Activated CD8-positive, alpha-beta memory T cell treated with anti-CD3 and anti-CD28 coated beads for 36 hours (primary cell): ENCODE measurements around the gene VWA1. TPM values are rescaled to one million over a fixed set of nuclear protein-coding genes. Genes with fewer than 3 reads are reported as not detected.
"Not testable (repeated sequence)": the region's sequence is repeated elsewhere in the genome, so short reads cannot be mapped to it uniquely, and the experiment has no call there.

Experiments used
- CTCF ChIA-PET: fragments of 350-600 bp; sonication (Branson Sonifier 250); formaldehyde crosslinking; loops from one replicate; lab custom pipeline; 2021; ENCODE audit warnings: antibody characterized with exemption; lab: Charles Lee
- POLR2A ChIA-PET: fragments of 350-600 bp; sonication (Branson Sonifier 250); formaldehyde crosslinking; loops from one replicate; lab custom pipeline; 2021; ENCODE audit warnings: antibody characterized with exemption; lab: Charles Lee
- total RNA-seq, 2 experiments: library from RNA; stranded (reverse); gene quantifications; one replicate each; pipeline ENCODE4 v1.2.3, GENCODE V29; 2021

VWA1 gene
- total RNA-seq, 2 experiments from 2014 or later = 0.89 to 1.2 TPM

- ChIA-PET CTCF (interaction anchor here (0.6 to 1.7 kb wide), 13 partner anchors 9 to 151 kb away, joined by 3 to 6 read pairs (median 4); partner anchors contain the start of gene CCNL2), POLR2A (no interaction called here)
These were observed 5.8 kb downstream of the VWA1 start for GRCh38 chr1:1441002-1441888.

GRCh38 chr1:1442069-1442770 is 6.7 kb downstream of the VWA1 start:
- CTCF ChIA-PET = interaction anchor here (0.9 to 1.7 kb wide), 4 partner anchors 14 to 60 kb away, joined by 3 to 6 read pairs (median 4); partner anchors contain the start of gene CCNL2
- POLR2A ChIA-PET = no interaction called here

GRCh38 chr1:1446631-1447030 is 11.1 kb downstream of the VWA1 start:
- CTCF ChIA-PET, POLR2A ChIA-PET: not testable (repeated sequence)

DNA sequence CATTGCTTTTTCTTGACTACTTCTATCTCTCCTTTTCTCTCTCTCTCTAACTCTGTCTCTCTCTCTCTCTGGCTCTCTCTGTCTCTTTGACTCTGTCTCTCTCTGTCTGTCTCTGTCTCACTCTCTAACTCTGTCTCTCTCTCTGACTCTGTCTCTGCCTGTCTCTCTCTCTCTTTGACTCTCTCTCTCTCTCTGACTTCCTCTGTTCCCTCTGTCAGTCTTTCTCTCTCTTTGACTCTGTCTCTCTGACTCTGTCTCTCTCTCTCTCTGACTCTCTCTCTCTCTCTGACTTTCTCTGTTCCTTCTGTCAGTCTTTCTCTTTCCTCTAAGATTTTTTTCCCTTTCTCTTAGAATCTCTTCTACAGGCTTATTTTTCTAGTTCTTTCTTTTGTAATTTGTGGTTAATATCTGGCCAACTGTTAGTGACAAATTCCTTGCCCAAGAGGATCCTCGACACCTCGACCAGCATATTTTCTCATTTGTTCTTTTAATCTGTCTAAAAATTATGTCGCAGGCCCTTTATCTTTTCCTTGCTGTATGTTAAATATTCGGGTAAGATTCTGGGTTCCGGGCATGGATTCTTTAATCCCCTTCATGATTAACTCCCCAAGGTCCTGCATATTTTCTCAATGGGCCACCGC is 13.7 kb downstream of the VWA1 start, which contains the start of gene ATAD3C:
Gene ATAD3C, plus strand, starts transcription at position 591 of the 641 bp plus-strand sequence. CDS start 995 bp downstream, outside the sequence.
- CTCF ChIA-PET = interaction anchor here (0.7 kb wide), 1 partner anchor 21 kb away, joined by 4 read pairs; no protein-coding TSS in a partner anchor

GRCh38 chr1:1450616-1451015 is 15.1 kb downstream of the VWA1 start:
- CTCF ChIA-PET, POLR2A ChIA-PET: not testable (repeated sequence)

More for the DNA sequence above, 13.7 kb downstream of the VWA1 start, which contains the start of gene ATAD3C:
- POLR2A ChIA-PET = no interaction called here

- ChIA-PET POLR2A (no interaction called here), CTCF (no interaction called here)
These were observed 16.3 kb downstream of the VWA1 start for GRCh38 chr1:1451696-1452364.

DNA sequence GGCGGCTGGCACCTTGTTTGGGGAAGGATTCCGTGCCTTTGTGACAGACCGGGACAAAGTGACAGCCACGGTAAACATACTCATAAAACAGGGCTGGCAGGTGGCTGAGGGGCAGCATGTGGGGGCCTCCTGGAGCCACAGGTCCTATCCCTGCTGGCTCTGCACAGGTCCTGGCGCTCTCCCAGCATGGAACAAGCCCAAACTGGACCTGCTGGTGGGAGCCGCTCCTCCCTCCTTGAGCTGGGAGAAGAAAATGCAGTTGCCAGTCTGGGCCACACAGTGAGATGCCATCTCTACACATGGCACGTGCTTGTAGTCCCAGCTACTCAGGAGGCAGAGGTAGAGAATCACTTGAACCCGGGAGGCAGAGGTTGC is 16.9 kb downstream of the VWA1 start:
- POLR2A ChIA-PET, CTCF ChIA-PET: not testable (repeated sequence)

GRCh38 chr1:1452882-1453281 is 17.4 kb downstream of the VWA1 start:
- CTCF ChIA-PET = interaction anchor here (1.2 kb wide), 1 partner anchor 12 kb away, joined by 4 read pairs; no protein-coding TSS in a partner anchor
- POLR2A ChIA-PET = no interaction called here

DNA sequence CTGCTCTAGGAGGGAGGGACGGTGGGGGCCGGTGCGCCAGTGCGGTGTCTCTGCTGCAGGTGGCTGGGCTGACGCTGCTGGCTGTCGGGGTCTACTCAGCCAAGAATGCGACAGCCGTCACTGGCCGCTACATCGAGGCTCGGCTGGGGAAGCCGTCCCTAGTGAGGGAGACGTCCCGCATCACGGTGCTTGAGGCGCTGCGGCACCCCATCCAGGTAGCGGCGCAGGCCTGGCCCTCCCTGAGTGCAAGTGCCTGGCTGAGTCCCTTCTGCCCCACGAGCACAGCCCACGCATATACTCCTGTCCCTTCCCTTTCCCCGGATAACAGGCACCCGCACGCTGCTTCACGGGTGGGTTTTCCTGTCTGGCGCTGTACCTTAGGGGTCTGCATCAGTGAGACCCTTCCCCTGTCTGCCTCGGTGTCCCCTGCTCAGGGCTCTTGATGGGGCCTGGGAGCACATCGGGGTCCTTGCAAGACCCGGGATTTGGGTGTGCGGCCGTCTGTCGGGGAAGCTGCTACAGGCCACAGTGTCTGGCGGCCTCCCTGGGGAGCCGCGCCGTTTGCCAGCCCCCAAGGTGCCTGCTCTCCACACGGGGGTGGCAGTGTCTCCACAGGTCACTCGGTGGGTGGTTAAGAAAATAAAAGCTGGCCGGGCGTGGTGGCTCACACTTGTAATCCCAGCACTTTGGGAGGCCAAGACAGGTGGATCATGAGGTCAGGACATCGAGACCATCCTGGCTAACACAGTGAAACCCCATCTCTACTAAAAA is 19.0 kb downstream of the VWA1 start:
- POLR2A ChIA-PET = not testable (repeated sequence)
- CTCF ChIA-PET = interaction anchor here (0.7 kb wide), 1 partner anchor 89 kb away, joined by 4 read pairs; no protein-coding TSS in a partner anchor

- ChIA-PET CTCF (interaction anchor here (0.7 kb wide), 1 partner anchor 90 kb away, joined by 4 read pairs; no protein-coding TSS in a partner anchor), POLR2A (no interaction called here)
These were observed 19.9 kb downstream of the VWA1 start for GRCh38 chr1:1455366-1455884.

DNA sequence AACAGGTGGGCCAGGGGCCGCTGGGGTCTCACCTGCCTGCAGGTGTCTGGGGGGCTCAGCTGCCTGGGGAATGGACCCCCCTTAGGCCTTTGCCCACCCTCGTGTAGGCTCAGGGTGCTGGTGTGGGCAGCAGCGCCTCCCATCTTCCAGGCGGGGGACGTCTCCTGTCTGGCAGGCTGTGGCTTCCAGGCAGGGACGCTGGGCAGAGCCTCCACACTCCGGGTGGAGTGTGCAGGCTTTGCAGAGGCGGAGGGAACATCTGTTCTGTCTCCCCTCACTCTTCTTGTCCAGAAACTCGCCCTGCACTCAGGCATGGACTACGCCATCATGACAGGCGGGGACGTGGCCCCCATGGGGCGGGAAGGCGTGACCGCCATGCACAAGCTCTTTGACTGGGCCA is 20.4 kb downstream of the VWA1 start:
- POLR2A ChIA-PET, CTCF ChIA-PET: not testable (repeated sequence)

- POLR2A ChIA-PET, CTCF ChIA-PET: not testable (repeated sequence)
These were observed 21.3 kb downstream of the VWA1 start for GRCh38 chr1:1456683-1457255.

DNA sequence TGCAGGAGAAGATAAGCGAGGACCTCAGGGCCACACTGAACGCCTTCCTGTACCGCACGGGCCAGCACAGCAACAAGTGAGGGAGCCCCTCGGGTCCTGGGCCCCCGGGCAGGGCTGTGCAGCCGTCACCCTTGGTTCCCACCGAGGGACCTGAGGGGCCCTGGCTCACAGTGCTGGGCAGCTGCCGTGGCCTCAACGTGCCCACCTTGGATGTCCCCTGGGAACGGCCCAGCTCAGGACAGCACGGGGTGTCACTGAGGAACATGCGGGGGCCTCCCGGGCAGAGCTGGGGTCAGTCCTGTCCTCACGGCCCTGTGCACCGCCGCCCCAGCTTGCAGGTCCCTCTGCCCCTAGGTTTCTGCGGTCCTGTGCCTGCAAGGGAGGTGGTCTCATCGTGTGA is 23.7 kb downstream of the VWA1 start:
- POLR2A ChIA-PET = not testable (repeated sequence)
- CTCF ChIA-PET = interaction anchor here (1.3 kb wide), 1 partner anchor 17 kb away, joined by 6 read pairs; no protein-coding TSS in a partner anchor

- POLR2A ChIA-PET = not testable (repeated sequence)
These were observed 24.2 kb downstream of the VWA1 start for GRCh38 chr1:1459711-1460110.

DNA sequence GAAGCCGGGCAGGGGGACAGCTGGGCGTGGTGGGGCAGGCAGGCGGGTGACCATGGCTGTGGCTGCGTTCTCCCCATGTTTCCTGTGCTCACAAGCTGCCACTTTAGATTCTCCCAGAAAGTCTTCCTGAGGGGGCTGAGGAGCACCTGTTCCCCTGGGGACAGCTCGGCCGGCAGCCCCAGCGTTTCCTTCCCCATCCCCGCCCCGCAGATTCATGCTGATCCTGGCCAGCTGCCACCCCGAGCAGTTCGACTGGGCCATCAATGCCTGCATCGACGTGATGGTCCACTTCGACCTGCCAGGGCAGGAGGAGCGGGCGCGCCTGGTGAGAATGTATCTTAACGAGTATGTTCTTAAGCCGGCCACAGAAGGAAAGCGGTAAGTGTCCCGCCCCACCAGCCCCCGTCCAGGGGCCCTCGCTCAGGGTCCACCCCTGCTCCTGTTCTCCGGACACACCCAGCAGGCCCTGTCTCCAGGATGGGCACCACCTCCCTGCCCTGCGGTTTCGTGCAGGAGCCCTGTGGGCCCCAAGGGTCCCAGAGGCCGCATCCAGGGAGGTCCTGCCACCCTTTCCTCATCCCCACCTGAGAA is 25.1 kb downstream of the VWA1 start:
- CTCF ChIA-PET = no interaction called here
- POLR2A ChIA-PET = no interaction called here

More at GRCh38 chr1:1459711-1460110, 24.2 kb downstream of the VWA1 start:
- CTCF ChIA-PET = not testable (repeated sequence)

- CTCF ChIA-PET = no interaction called here
- POLR2A ChIA-PET = no interaction called here
These were observed 26.3 kb downstream of the VWA1 start for GRCh38 chr1:1461721-1462317.
